Testis (tissue), 3 donors: ENCODE data around the gene NCOR2. TPM values are rescaled to one million over a fixed set of nuclear protein-coding genes. Genes with fewer than 3 reads are reported as not detected.
A peak's percentile ranks its signal among the peaks of the same experiment; 100 is the strongest.

Source experiments
- DNase-seq: peaks from one replicate; pipeline ENCODE4 v3.0.0-alpha.2; 2019
- H3K27ac ChIP-seq, 2 donors: fragments of 200-600 bp; sonication (generic); one replicate each; pipeline ENCODE4 v1.5.1; 2019
- H3K27me3 ChIP-seq: fragments of 200-600 bp; sonication (generic); one replicate; pipeline ENCODE4 v1.5.1; 2019
- H3K36me3 ChIP-seq: fragments of 200-600 bp; sonication (generic); one replicate; pipeline ENCODE4 v1.5.1; 2017; ENCODE audit warnings: low read depth; ENCODE audit errors: missing control alignments
- H3K4me1 ChIP-seq: fragments of 200-600 bp; sonication (generic); one replicate; pipeline ENCODE4 v1.5.1; 2019
- H3K4me3 ChIP-seq, 2 donors: fragments of 200-600 bp; sonication (generic); one replicate each; pipeline ENCODE4 v1.5.1; 2017 to 2019
- H3K9me3 ChIP-seq: fragments of 200-600 bp; sonication (generic); one replicate; pipeline ENCODE4 v1.5.1; 2017
- POLR2A ChIP-seq: fragments of 450-650 bp; IDR thresholded peaks from one replicate; pipeline ENCODE4 v1.6.1; 2017; ENCODE audit warnings: antibody characterized with exemption, mild to moderate bottlenecking, moderate library complexity
- WGBS, 2 donors: methylation state at CpG; one replicate each; pipeline ENCODE4 v1.1.5; 2018; 5-methylcytosine and 5-hydroxymethylcytosine counted together
- intact Hi-C: fragments of 100-400 bp; cut with DNase I; formaldehyde crosslinking; loops from one replicate; pipeline ENCODE4 v1.15.1; 2023; ENCODE audit warnings: low total_unique reads
- polyA plus RNA-seq: library from polyadenylated mRNA; stranded (reverse); fragments of 350-450 nt; fragmentation: Illumina TruSeq; extraction: RNeasy Lipid Tissue Mini Kit (QIAGEN cat#74804); gene quantifications from one replicate; pipeline ENCODE4 v1.2.3, GENCODE V29; 2014; ENCODE audit warnings: low read depth, low replicate concordance; ENCODE audit not compliant: insufficient read depth
- total RNA-seq, 2 donors: library from RNA; depleted of rRNA; stranded (reverse); fragments of >200 nt; gene quantifications; one replicate each; pipeline ENCODE4 v1.2.3, GENCODE V29; 2016
- TF ChIP-seq, protein P1 (sequence below), 3 experiments: fragments of 450-650 bp in 2 of 3; fragments of 200-600 bp in 1 of 3; sonication (generic) in 1 of 3; IDR thresholded peaks; one replicate each; pipeline ENCODE4 v1.5.1; 2016 to 2019; ENCODE audit warnings: antibody characterized with exemption in 3 of 3, mild to moderate bottlenecking in 2 of 3, moderate library complexity in 1 of 3

NCOR2 gene
- total and polyA plus RNA-seq, 3 donors from 2014 or later, result 62.6 to 212 (median 212) TPM

DNA sequence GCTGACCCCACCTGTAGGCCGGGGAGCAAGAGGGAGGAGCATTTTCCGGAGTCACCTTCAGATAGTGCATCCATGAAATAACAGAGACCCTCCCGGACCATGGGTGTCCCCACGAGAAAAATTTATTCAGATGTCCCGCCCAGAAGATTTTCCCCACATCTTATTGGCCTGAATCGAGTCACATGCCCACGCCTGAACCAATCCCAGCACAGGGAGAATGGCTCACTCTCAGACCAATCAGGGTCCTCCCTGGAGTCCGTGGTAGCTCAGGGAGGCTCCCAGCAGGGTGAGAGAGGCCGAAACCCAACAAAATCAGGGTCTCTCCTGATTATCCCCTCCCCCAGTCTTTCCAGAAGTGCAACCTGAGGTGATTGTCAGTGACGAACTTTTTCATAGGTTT is 16.4 kb upstream of the NCOR2 start:
- no peak for TF ChIP-seq POLR2A
- TF ChIP-seq, protein P1, sequence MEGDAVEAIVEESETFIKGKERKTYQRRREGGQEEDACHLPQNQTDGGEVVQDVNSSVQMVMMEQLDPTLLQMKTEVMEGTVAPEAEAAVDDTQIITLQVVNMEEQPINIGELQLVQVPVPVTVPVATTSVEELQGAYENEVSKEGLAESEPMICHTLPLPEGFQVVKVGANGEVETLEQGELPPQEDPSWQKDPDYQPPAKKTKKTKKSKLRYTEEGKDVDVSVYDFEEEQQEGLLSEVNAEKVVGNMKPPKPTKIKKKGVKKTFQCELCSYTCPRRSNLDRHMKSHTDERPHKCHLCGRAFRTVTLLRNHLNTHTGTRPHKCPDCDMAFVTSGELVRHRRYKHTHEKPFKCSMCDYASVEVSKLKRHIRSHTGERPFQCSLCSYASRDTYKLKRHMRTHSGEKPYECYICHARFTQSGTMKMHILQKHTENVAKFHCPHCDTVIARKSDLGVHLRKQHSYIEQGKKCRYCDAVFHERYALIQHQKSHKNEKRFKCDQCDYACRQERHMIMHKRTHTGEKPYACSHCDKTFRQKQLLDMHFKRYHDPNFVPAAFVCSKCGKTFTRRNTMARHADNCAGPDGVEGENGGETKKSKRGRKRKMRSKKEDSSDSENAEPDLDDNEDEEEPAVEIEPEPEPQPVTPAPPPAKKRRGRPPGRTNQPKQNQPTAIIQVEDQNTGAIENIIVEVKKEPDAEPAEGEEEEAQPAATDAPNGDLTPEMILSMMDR (IDR thresholded peaks at IDR 0.05), result no peak
- Histone ChIP-seq H3K9me3 (no peaks in the 10 kb centered on the region), H3K4me3 (no peak overlapping the region), H3K36me3 (no peaks in the 10 kb centered on the region), H3K4me1 (peaks cover 9% of the 10 kb centered on the region), H3K27ac (no peak overlapping the region), H3K27me3 (no peaks in the 10 kb centered on the region)
- intact Hi-C loops, result no loop called here
- 81 to 85% methylated on average over 10 of the region's 10 CpGs for WGBS, 2 donors
- DNase-seq, result peak; percentile 70

DNA sequence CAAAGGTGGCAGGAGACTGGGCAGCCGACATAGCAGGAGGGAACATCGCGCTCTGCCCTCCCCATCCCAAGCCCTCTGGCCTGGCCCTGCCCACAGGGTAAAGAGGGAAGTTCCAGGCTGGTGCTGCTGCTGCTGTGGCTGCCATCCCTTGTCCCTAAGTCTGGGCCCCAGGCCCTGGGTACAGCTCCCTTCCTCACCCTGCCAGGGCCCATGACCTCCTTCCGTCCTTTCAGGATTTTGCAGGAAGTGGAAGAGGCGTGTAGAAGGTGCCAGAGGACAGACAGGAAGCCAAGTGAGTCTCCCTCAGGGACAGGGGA is 14.7 kb upstream of the NCOR2 start:
- intact Hi-C loops, result no loop called here
- no peak overlapping the region for H3K27ac ChIP-seq

DNA sequence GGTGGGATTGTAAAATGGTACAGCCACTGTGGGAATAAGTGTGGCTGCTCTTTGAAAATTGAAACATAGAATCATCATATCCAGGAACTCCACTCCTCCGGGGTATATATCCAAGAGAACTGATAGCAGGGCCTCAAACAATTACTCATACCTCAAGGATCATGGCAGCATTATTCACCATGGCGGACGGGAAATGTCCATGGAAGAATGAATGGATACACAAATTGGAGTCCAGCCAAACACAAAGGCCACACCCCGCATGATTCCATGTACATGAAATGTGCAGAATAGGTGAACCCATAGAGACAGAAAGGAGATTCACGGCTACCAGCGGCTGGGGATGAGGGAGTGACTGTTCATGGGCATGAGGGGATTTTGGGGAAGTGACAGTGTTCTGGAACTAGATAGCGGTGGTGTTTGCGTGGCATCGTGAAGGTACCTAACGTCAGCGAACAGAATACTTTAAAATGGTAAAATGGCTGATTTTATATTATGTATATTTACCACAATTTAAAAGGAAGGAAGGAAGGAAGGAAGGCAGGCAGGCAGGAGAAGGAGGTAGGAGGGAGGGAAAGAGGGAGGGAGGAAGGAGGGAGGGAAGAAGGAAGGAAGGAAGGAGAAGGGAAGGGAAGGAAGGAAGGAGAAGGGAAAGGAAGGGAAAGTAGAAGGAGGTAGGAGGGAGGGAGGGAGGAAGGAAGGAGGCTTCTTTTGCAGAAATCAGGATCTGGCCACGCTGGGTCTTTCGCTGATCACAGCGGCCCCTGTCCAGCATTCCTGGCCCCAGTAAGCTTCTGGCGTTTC is 14.1 kb upstream of the NCOR2 start:
- no peak overlapping the region for H3K27ac ChIP-seq
- peaks cover 9% of the 10 kb centered on the region for H3K4me1 ChIP-seq
- TF ChIP-seq, protein P1 (IDR thresholded peaks at IDR 0.05), result no peak
- TF ChIP-seq POLR2A, result no peak
- no peak overlapping the region for H3K4me3 ChIP-seq
- intact Hi-C loops, result no loop called here
- 75% methylated on average over 15 of the region's 15 CpGs for WGBS, 2 donors
- no peaks in the 10 kb centered on the region for H3K27me3 ChIP-seq
- no peaks in the 10 kb centered on the region for H3K9me3 ChIP-seq
- no peaks in the 10 kb centered on the region for H3K36me3 ChIP-seq
- no peak for DNase-seq

More for the DNA sequence above, 14.7 kb upstream of the NCOR2 start:
- H3K9me3 ChIP-seq, result no peaks in the 10 kb centered on the region
- H3K36me3 ChIP-seq, result no peaks in the 10 kb centered on the region
- TF ChIP-seq POLR2A, result no peak
- TF ChIP-seq, protein P1 (IDR thresholded peaks at IDR 0.05), result no peak
- no peaks in the 10 kb centered on the region for H3K27me3 ChIP-seq
- H3K4me3 ChIP-seq, result no peak overlapping the region
- no peak for DNase-seq
- H3K4me1 ChIP-seq, result peaks cover 9% of the 10 kb centered on the region
- 48 to 55% methylated on average over 4 to 5 of the region's 5 CpGs for WGBS, 2 donors

DNA sequence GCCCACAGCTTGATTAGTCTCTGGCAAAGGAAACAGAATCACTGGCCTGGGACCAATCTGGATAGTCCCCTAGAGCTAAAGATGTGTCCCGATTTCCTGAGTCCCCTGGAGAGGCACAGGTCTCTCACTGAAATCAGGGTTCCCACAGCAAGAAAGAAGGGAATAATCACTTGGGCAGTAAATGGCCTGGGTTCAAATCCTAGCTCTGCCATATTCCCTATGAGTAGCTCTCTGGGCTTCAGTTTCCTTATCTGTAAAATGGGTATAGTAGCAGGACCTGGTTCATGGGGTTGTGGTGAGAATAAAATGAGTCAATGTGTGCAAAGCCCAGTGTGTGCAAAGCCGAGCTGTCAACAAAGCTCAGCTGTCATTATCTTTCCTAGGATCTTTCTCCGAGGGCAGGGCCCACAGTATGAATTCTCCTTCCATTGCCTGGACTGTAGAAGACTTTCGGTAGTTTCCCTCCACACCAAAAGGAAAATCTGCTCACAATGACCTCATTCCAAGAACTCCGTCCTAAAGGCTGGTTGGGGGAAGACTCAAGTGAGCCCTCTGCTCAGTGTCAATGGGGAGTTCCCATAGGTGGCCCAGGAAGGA is 12.6 kb upstream of the NCOR2 start:
- intact Hi-C loops, result no loop called here
- peaks cover 9% of the 10 kb centered on the region for H3K4me1 ChIP-seq
- DNase-seq, result no peak
- 90 to 96% methylated on average over 5 of the region's 5 CpGs for WGBS, 2 donors
- no peaks in the 10 kb centered on the region for H3K9me3 ChIP-seq
- H3K27ac ChIP-seq, result no peak overlapping the region
- no peaks in the 10 kb centered on the region for H3K27me3 ChIP-seq
- H3K36me3 ChIP-seq, result no peaks in the 10 kb centered on the region
- H3K4me3 ChIP-seq, result no peak overlapping the region
- no peak for TF ChIP-seq POLR2A
- TF ChIP-seq, protein P1 (IDR thresholded peaks at IDR 0.05), result no peak

DNA sequence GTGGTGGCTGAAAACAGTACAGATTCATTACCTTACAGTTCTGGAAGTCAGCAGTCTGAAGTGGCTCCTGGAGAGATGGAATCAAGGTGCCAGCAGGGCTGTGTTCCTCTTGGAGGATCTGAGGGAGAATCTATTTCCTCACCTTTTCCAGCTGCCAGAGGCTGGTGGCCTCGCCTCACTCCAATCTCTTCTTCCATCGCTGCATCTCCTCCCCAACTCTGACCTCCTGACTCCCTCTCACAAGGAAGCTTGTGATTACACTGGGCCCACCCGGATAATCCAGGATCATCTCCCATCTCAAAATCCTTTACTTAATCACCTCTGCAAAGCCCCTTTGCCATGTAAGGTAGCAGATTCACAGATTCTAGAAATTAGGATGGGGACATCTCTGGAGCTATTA is 11.4 kb upstream of the NCOR2 start:
- H3K4me1 ChIP-seq, result peaks cover 16% of the 10 kb centered on the region
- DNase-seq, result no peak
- no peaks in the 10 kb centered on the region for H3K9me3 ChIP-seq
- 91 to 100% methylated on average over 3 of the region's 3 CpGs for WGBS, 2 donors
- no peaks in the 10 kb centered on the region for H3K36me3 ChIP-seq
- H3K27ac ChIP-seq, result no peak overlapping the region
- TF ChIP-seq POLR2A, result no peak
- TF ChIP-seq, protein P1 (IDR thresholded peaks at IDR 0.05), result no peak
- no peaks in the 10 kb centered on the region for H3K27me3 ChIP-seq
- intact Hi-C loops, result no loop called here
- no peak overlapping the region for H3K4me3 ChIP-seq
